HepG2 (cell line): ENCODE data around the gene COPZ2. TPM values are rescaled to one million over a fixed set of nuclear protein-coding genes. Genes with fewer than 3 reads are reported as not detected.

Experiments used
- ATAC-seq: fragments of 200-7000 bp; cut with Tn5 transposase; 3 replicates; pipeline ENCODE4 v1.9.1; 2020; ENCODE audit warnings: mild to moderate bottlenecking, moderate library complexity
- BruUV-seq: library from RNA; stranded (reverse); fragments of 400-500 nt; replicated peaks from 2 replicates; lab custom pipeline; 2021; lab: Mats Ljungman, UMichigan
- CTCF ChIA-PET: fragments of 300-600 bp; formaldehyde crosslinking; extraction: SDS; loops from one replicate; lab custom pipeline; 2021; ENCODE audit warnings: low total read pairs, inconsistent platforms, low intra/inter-chr PET ratio; lab: Yijun Ruan, JAX
- POLR2A ChIA-PET: fragments of 350-600 bp; sonication (Branson Sonifier 250); formaldehyde crosslinking; loops from one replicate; lab custom pipeline; 2020; ENCODE audit warnings: antibody characterized with exemption, inconsistent platforms; lab: Yijun Ruan, JAX
- DNase-seq: peaks from one replicate; pipeline ENCODE4 v3.0.0-alpha.2; 2015; ENCODE audit warnings: low spot score
- FAIRE-seq: peaks from 3 replicates; lab custom pipeline; 2011; peaks lifted over from hg19 to GRCh38; lab: Jason Lieb, UNC
- H2AFZ ChIP-seq: one replicate; pipeline ENCODE4 v1.6.1; 2011; ENCODE audit warnings: low read length, inconsistent platforms
- H3K27ac ChIP-seq: fragments of 300-600 bp; 3 replicates; pipeline ENCODE4 v1.8.0; 2011; ENCODE audit warnings: mixed run types, mild to moderate bottlenecking, mixed read lengths, low read length, inconsistent platforms; ENCODE audit not compliant: insufficient read depth; ENCODE audit errors: extremely low read length
- H3K27me3 ChIP-seq, 2 experiments: fragments of 200-600 bp in 1 of 2; 2 replicates in 1 of 2; 3 replicates in 1 of 2; pipeline versions ENCODE4 v1.6.0 to v1.8.0; 2011; ENCODE audit warnings: low read length in 2 of 2, mild to moderate bottlenecking in 2 of 2, moderate library complexity in 2 of 2, inconsistent platforms in 1 of 2; ENCODE audit not compliant: insufficient read depth in 2 of 2, control insufficient read depth in 1 of 2
- H3K36me3 ChIP-seq, 2 experiments: fragments of 200-600 bp in 1 of 2; replicated peaks in 1 of 2; 2 replicates in 1 of 2; 3 replicates in 1 of 2; pipeline versions ENCODE4 v1.5.1 to v1.8.0; 2011; ENCODE audit warnings: low read length in 2 of 2, inconsistent platforms in 1 of 2; ENCODE audit not compliant: insufficient read depth in 2 of 2, control insufficient read depth in 1 of 2
- H3K4me1 ChIP-seq: 2 replicates; pipeline ENCODE4 v1.5.1; 2012; ENCODE audit warnings: low read length, inconsistent platforms; ENCODE audit not compliant: insufficient read depth
- H3K4me2 ChIP-seq: 2 replicates; pipeline ENCODE4 v1.6.0; 2011; ENCODE audit warnings: low read depth, low read length, inconsistent platforms
- H3K4me3 ChIP-seq, 3 experiments: fragments of 200-600 bp in 1 of 3; sonication (generic), shearing (Covaris generic) in 1 of 3; replicated peaks in 1 of 3; 2 replicates each; pipeline ENCODE4 v1.5.1; 2011 to 2016; ENCODE audit warnings: low read length in 3 of 3, inconsistent platforms in 2 of 3, low read depth in 2 of 3, mild to moderate bottlenecking in 2 of 3, control low read depth in 1 of 3, mixed read lengths in 1 of 3; ENCODE audit not compliant: insufficient read depth in 1 of 3
- H3K79me2 ChIP-seq: one replicate; pipeline ENCODE4 v1.6.1; 2011; ENCODE audit warnings: low read length, inconsistent platforms; ENCODE audit not compliant: insufficient read depth
- H3K9ac ChIP-seq: 2 replicates; pipeline ENCODE4 v1.6.0; 2011; ENCODE audit warnings: mild to moderate bottlenecking, low read depth, low read length, inconsistent platforms; ENCODE audit not compliant: insufficient read depth
- H3K9me3 ChIP-seq: 2 replicates; pipeline ENCODE4 v1.5.1; 2012; ENCODE audit warnings: mild to moderate bottlenecking, low read length
- H4K20me1 ChIP-seq: 2 replicates; pipeline ENCODE4 v1.6.0; 2011; ENCODE audit warnings: inconsistent platforms, mild to moderate bottlenecking, low read length, moderate library complexity; ENCODE audit not compliant: insufficient read depth
- ASH2L ChIP-seq: fragments of 300-600, 200-600 bp; sonication (generic); IDR thresholded peaks from 2 replicates; pipeline ENCODE4 v1.7.0; 2017; ENCODE audit warnings: low read depth, mild to moderate bottlenecking, moderate library complexity, mixed read lengths, low read length; ENCODE audit not compliant: insufficient read length
- HDAC6 ChIP-seq: fragments of 200-600 bp; sonication (generic); IDR thresholded peaks from 2 replicates; pipeline ENCODE4 v1.7.0; 2017; ENCODE audit warnings: mild to moderate bottlenecking, antibody characterized with exemption, low read length, low read depth
- HES4 ChIP-seq: sonication (generic); formaldehyde crosslinking; IDR thresholded peaks from 2 replicates; pipeline ENCODE4 v1.9.0; 2021; ENCODE audit warnings: mild to moderate bottlenecking, missing genetic modification reagents, borderline replicate concordance
- JUN ChIP-seq: sonication (generic); formaldehyde crosslinking; IDR thresholded peaks from 2 replicates; pipeline ENCODE4 v1.4.0; 2020; ENCODE audit warnings: mild to moderate bottlenecking, missing genetic modification reagents
- KAT7 ChIP-seq: IDR thresholded peaks from 2 replicates; pipeline ENCODE4 v1.6.1; 2018; ENCODE audit warnings: borderline replicate concordance, missing compliant biosample characterization
- MAFF ChIP-seq: IDR thresholded peaks from 2 replicates; pipeline ENCODE4 v1.6.1; 2011; ENCODE audit warnings: low read depth, low read length, improper control_type of control experiment
- ZBTB7A ChIP-seq: sonication (generic); formaldehyde crosslinking; IDR thresholded peaks from 2 replicates; pipeline ENCODE4 v1.8.0; 2022; ENCODE audit warnings: mild to moderate bottlenecking, missing genetic modification reagents
- ZNF234 ChIP-seq: sonication (generic); formaldehyde crosslinking; conservative IDR thresholded peaks from 2 replicates; pipeline ENCODE4 v1.5.1; 2020; ENCODE audit warnings: mild to moderate bottlenecking, missing genetic modification reagents
- ZNF333 ChIP-seq: sonication (generic); formaldehyde crosslinking; IDR thresholded peaks from 2 replicates; pipeline ENCODE4 v1.4.0; 2020; ENCODE audit warnings: mild to moderate bottlenecking, missing genetic modification reagents, borderline replicate concordance
- ZNF878 ChIP-seq: sonication (generic); formaldehyde crosslinking; IDR thresholded peaks from 2 replicates; pipeline ENCODE4 v1.8.1; 2023; ENCODE audit warnings: mild to moderate bottlenecking, missing genetic modification reagents, moderate library complexity
- ZSCAN25 ChIP-seq: sonication (generic); formaldehyde crosslinking; IDR thresholded peaks from 2 replicates; pipeline ENCODE4 v1.8.0; 2022; ENCODE audit warnings: mild to moderate bottlenecking, missing genetic modification reagents
- WGBS: methylation state at CpG from one replicate; pipeline ENCODE4 v1.1.6; 2017; ENCODE audit warnings: low lambda C conversion rate; 5-methylcytosine and 5-hydroxymethylcytosine counted together
- in situ Hi-C: cut with HindIII; loops from 2 replicates; pipeline ENCODE4 v1.10.0; 2017; ENCODE audit warnings: low pct_unique_long_range_greater_than_20kb; ENCODE audit not compliant: extremely low pct_ligation_motif_present
- intact Hi-C: fragments of 100-400 bp; cut with micrococcal nuclease; formaldehyde crosslinking; loops from one replicate; pipeline ENCODE4 v1.10.0; 2022; ENCODE audit not compliant: unreplicated experiment
- polyA plus RNA-seq, 8 experiments: library from polyadenylated mRNA; depleted of rRNA in 3 of 8; stranded (reverse) in 7 of 8; unstranded in 1 of 8; fragments of >200 nt; fragmentation: Illumina TruSeq in 4 of 8; extraction: Trizol in 4 of 8; gene quantifications; 2 replicates each; pipeline versions ENCODE4 v1.2.1 to v1.2.3, GENCODE V29; 2011 to 2016; ENCODE audit warnings: low read depth in 4 of 8, missing spikeins in 1 of 8, mixed read lengths in 1 of 8; ENCODE audit not compliant: insufficient read depth in 1 of 8
- total RNA-seq, 5 experiments: library from RNA; depleted of rRNA; stranded (reverse); fragments of >200 nt; fragmentation: Illumina TruSeq; extraction: Trizol; gene quantifications; 2 replicates each; pipeline ENCODE4 v1.2.3, GENCODE V29; 2016; ENCODE audit warnings: low read depth in 1 of 5
- TF ChIP-seq, protein P1 (sequence below): sonication (generic); formaldehyde crosslinking; IDR thresholded peaks from 2 replicates; pipeline ENCODE4 v1.4.0; 2020; ENCODE audit warnings: missing genetic modification reagents
- TF ChIP-seq, protein P2 (sequence below): sonication (generic); formaldehyde crosslinking; IDR thresholded peaks from 2 replicates; pipeline ENCODE4 v1.4.0; 2020; ENCODE audit warnings: mild to moderate bottlenecking, missing genetic modification reagents

Gene COPZ2
- total and polyA plus RNA-seq, 2 of the 13 experiments (the other 11 are each of a cell fraction or from before 2014, with no cell fraction given), result 0.61 to 1.5 TPM

DNA sequence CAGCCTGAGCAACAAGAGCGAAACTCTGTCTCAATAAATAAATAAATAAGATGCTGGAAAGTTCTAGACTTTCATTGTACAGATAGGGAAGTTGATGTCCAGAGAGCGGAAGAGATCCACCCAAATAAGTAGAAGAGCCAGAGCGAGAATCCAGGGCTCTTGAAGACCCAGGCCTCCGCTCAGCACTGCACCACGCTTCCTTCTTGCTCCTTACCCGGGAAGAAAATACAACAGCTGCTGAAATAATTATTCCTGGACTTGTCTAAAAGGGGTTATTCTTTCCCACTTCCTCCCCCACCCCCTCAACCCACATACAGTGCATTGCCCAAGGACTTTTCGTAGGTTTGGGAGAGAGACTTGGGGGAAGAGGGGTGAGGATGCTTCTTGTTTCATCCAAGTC is 40.0 kb downstream of the COPZ2 start:
- TF ChIP-seq ZNF333 (no peak), HES4 (CRISPR knock-in tag) (no peak), ASH2L (no peak), ZNF234 (CRISPR knock-in tag) (no peak), JUN (CRISPR knock-in tag) (no peak), ZSCAN25 (CRISPR knock-in tag) (no peak), HDAC6 (no peak), ZNF878 (CRISPR knock-in tag) (no peak), MAFF (no peak), ZBTB7A (CRISPR knock-in tag) (no peak), KAT7 (CRISPR knock-in tag) (no peak)
- TF ChIP-seq, protein P1, sequence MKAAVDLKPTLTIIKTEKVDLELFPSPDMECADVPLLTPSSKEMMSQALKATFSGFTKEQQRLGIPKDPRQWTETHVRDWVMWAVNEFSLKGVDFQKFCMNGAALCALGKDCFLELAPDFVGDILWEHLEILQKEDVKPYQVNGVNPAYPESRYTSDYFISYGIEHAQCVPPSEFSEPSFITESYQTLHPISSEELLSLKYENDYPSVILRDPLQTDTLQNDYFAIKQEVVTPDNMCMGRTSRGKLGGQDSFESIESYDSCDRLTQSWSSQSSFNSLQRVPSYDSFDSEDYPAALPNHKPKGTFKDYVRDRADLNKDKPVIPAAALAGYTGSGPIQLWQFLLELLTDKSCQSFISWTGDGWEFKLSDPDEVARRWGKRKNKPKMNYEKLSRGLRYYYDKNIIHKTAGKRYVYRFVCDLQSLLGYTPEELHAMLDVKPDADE (CRISPR knock-in tag), result no peak
- TF ChIP-seq, protein P2, sequence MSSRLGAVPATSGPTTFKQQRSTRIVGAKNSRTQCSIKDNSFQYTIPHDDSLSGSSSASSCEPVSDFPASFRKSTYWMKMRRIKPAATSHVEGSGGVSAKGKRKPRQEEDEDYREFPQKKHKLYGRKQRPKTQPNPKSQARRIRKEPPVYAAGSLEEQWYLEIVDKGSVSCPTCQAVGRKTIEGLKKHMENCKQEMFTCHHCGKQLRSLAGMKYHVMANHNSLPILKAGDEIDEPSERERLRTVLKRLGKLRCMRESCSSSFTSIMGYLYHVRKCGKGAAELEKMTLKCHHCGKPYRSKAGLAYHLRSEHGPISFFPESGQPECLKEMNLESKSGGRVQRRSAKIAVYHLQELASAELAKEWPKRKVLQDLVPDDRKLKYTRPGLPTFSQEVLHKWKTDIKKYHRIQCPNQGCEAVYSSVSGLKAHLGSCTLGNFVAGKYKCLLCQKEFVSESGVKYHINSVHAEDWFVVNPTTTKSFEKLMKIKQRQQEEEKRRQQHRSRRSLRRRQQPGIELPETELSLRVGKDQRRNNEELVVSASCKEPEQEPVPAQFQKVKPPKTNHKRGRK (CRISPR knock-in tag), result no peak
- TF ChIP-seq, all 625 proteins: peak for 0
- FAIRE-seq (no peak), DNase-seq (no peak), ATAC-seq (no peak)
- Histone ChIP-seq H4K20me1 (no peaks in the 10 kb centered on the region), H3K4me1 (peaks cover 24% of the 10 kb centered on the region), H3K4me3 (no peak overlapping the region), H3K36me3 (no peaks in the 10 kb centered on the region), H3K4me2 (no peak overlapping the region), H3K27me3 (peaks cover 3 to 42% of the 10 kb centered on the region in 2 experiments; a peak in 3 of 5 replicates), H3K9me3 (no peaks in the 10 kb centered on the region), H3K27ac (no peak overlapping the region), H2AFZ (no peak overlapping the region), H3K79me2 (no peaks in the 10 kb centered on the region), H3K9ac (no peak overlapping the region)
- BruUV-seq, result no TSS peak
- in situ Hi-C loops, result no loop called here
- POLR2A ChIA-PET, result no interaction called here
- intact Hi-C loops, result no loop called here
- 54% methylated on average over 7 of the region's 7 CpGs for WGBS
- CTCF ChIA-PET, result no interaction called here
